ENCODE data around the gene RRP8.

DNA sequence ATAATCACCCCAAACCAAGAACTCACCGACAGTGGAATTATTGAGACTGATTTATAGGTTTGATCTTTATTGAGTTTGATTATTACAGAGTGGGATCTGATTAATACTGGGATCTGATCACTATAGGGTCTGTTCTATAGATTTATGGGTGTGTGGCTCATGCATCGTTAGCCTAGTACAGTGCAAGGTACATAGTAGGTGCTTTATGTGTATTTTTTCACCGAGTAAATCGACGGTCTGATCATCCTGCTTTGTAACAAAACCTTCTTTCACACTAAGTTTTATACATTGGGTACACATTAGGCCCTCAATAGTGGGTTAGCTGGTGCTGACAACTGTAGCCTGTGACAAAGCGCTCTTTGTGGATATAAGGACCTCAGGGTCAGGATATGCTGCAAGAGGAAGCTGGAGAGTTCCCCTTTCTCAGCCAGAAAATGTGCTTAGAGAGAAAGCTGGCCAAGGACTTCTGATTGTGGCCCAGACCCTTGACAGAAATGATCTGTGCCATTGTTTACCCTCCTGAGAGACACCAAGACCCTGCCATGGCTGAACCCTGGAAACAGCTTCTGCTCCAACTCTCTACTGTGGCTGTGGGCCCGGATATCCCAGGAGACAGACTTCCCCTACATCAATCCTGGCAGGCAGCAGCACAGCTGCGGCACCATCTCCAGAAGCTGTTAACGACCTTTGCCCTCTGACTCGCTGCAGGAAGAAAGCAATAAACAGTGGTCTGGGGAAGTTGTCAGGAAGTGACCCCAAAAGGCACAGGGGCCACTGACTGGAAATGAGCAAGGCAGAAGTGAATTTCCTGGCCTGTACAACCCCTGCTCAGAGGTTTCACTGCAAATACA is 31.9 kb upstream of the RRP8 start:
- TF ChIP-seq, protein P1, sequence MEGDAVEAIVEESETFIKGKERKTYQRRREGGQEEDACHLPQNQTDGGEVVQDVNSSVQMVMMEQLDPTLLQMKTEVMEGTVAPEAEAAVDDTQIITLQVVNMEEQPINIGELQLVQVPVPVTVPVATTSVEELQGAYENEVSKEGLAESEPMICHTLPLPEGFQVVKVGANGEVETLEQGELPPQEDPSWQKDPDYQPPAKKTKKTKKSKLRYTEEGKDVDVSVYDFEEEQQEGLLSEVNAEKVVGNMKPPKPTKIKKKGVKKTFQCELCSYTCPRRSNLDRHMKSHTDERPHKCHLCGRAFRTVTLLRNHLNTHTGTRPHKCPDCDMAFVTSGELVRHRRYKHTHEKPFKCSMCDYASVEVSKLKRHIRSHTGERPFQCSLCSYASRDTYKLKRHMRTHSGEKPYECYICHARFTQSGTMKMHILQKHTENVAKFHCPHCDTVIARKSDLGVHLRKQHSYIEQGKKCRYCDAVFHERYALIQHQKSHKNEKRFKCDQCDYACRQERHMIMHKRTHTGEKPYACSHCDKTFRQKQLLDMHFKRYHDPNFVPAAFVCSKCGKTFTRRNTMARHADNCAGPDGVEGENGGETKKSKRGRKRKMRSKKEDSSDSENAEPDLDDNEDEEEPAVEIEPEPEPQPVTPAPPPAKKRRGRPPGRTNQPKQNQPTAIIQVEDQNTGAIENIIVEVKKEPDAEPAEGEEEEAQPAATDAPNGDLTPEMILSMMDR (conservative IDR thresholded peaks at IDR 0.05; ENCODE audit: low read length) = no peak
- TF ChIP-seq EZH2phosphoT487 (IDR thresholded peaks at IDR 0.05; ENCODE audit: borderline replicate concordance, low read depth, low read length) = no peak
